Ovary (tissue), 9 donors: ENCODE data around the gene KRT37. TPM values are rescaled to one million over a fixed set of nuclear protein-coding genes. Genes with fewer than 3 reads are reported as not detected.

Experiments
- DNase-seq, 5 donors: peaks; one replicate each; pipeline ENCODE4 v3.0.0-alpha.2; 2019 to 2020
- H3K27ac ChIP-seq, 2 donors: fragments of 200-600 bp; one replicate each; pipeline versions ENCODE4 v1.5.1 to v1.8.0; 2019 to 2022
- H3K27me3 ChIP-seq: fragments of 200-600 bp; one replicate; pipeline ENCODE4 v1.8.0; 2022
- H3K36me3 ChIP-seq: fragments of 200-600 bp; sonication (generic); one replicate; pipeline ENCODE4 v1.5.1; 2019
- H3K4me1 ChIP-seq: one replicate; pipeline ENCODE4 v1.8.1; 2013; ENCODE audit warnings: mild to moderate bottlenecking, moderate library complexity; ENCODE audit not compliant: insufficient read depth
- H3K4me3 ChIP-seq: fragments of 200-600 bp; sonication (generic); one replicate; pipeline ENCODE4 v1.5.1; 2017
- H3K9me3 ChIP-seq, 2 donors: fragments of 200-600 bp in 1 of 2; sonication (generic) in 1 of 2; one replicate each; pipeline versions ENCODE4 v1.5.1 to v1.8.1; 2013 to 2019; ENCODE audit warnings: mild to moderate bottlenecking in 1 of 2, moderate library complexity in 1 of 2
- EP300 ChIP-seq: sonication (generic); formaldehyde crosslinking; IDR thresholded peaks from one replicate; pipeline ENCODE4 v1.6.1; 2017; ENCODE audit warnings: antibody characterized with exemption
- POLR2A ChIP-seq: fragments of 450-650 bp; IDR thresholded peaks from one replicate; pipeline ENCODE4 v1.6.1; 2017; ENCODE audit warnings: antibody characterized with exemption, mild to moderate bottlenecking, moderate library complexity
- WGBS, 3 donors: extraction: QIAGEN DNeasy Blood & Tissue Kit in 1 of 3; methylation state at CpG; one replicate each; pipeline versions ENCODE4 v1.1.5 to v1.1.7; 2013 to 2017; 5-methylcytosine and 5-hydroxymethylcytosine counted together
- intact Hi-C, 4 donors: fragments of 100-400 bp; cut with DNase I; formaldehyde crosslinking; loops; one replicate each; pipeline versions ENCODE4 v1.11.0 to v1.15.1; 2022 to 2023
- polyA plus RNA-seq, 2 donors: library from polyadenylated mRNA; stranded (reverse); fragments of 200-250 nt in 1 of 2; fragments of 350-450 nt in 1 of 2; fragmentation: Illumina TruSeq in 1 of 2; extraction: RNeasy Lipid Tissue Mini Kit (QIAGEN cat#74804) in 1 of 2; gene quantifications; one replicate each; pipeline ENCODE4 v1.2.3, GENCODE V29; 2013 to 2014
- total RNA-seq, 7 donors: library from RNA; depleted of rRNA in 2 of 7; stranded (reverse); fragments of >200 nt in 2 of 7; fragmentation: NEBNext Ultra II Directional in 3 of 7; extraction: Animal tissue kit (Norgen Biotek cat#: 25700) in 3 of 7; gene quantifications; one replicate each; pipeline versions ENCODE4 v1.1.0 to v1.2.4, GENCODE V29; 2016 to 2023
- TF ChIP-seq, protein P1 (sequence below), 3 donors: fragments of 450-650 bp in 2 of 3; fragments of 200-600 bp in 1 of 3; IDR thresholded peaks; one replicate each; pipeline versions ENCODE4 v1.5.1 to v1.8.0; 2016 to 2022; ENCODE audit warnings: antibody characterized with exemption in 3 of 3, mild to moderate bottlenecking in 1 of 3
- donor health status: DM: no; HTN: no; CAD: no; lungs with moderate emphysema.
- donor health status: DM: no; HTN: no; CAD: no.
- donor health status: Bipolar disorder and iron deficiency.
- donor health status: DM: yes; HTN: yes; CAD: no.
- donor health status: DM: no; HTN: no; CAD: no.
- donor health status: DM: yes; HTN: yes; CAD: no.

Gene KRT37
- total and polyA plus RNA-seq, 9 donors: not detected

DNA sequence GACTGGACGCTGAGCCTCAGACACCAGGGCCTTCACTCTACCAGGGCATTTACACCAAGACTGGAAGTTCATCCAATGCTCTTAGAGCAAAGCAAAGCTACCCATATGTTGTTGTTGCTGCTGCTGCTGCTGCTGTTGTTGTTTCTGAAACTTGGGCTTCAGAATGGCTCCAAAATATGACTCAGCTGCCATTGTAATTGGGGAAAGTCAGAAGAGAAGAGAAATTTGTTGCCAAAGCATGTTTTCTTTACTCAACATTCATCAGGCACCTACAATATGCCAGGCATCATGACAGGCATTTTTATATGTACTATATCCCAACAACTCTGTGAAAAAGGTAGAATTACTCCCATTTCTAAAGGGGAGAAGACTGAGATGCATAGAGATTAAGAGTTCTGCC lies 30.9 kb upstream of the KRT37 start:
- Histone ChIP-seq H3K36me3 (no peaks in the 10 kb centered on the region), H3K9me3 (no peaks in the 10 kb centered on the region), H3K4me3 (no peak overlapping the region), H3K4me1 (no peaks in the 10 kb centered on the region), H3K27me3 (no peaks in the 10 kb centered on the region), H3K27ac (no peak overlapping the region)
- WGBS, 3 donors: 92 to 100% (median 100%) methylated on average over 1 of the region's 1 CpG
- TF ChIP-seq, protein P1, sequence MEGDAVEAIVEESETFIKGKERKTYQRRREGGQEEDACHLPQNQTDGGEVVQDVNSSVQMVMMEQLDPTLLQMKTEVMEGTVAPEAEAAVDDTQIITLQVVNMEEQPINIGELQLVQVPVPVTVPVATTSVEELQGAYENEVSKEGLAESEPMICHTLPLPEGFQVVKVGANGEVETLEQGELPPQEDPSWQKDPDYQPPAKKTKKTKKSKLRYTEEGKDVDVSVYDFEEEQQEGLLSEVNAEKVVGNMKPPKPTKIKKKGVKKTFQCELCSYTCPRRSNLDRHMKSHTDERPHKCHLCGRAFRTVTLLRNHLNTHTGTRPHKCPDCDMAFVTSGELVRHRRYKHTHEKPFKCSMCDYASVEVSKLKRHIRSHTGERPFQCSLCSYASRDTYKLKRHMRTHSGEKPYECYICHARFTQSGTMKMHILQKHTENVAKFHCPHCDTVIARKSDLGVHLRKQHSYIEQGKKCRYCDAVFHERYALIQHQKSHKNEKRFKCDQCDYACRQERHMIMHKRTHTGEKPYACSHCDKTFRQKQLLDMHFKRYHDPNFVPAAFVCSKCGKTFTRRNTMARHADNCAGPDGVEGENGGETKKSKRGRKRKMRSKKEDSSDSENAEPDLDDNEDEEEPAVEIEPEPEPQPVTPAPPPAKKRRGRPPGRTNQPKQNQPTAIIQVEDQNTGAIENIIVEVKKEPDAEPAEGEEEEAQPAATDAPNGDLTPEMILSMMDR (IDR thresholded peaks at IDR 0.05): no peak
- TF ChIP-seq EP300: no peak
- no peak for TF ChIP-seq POLR2A
- intact Hi-C loops: no loop called here
- no peak for DNase-seq

DNA sequence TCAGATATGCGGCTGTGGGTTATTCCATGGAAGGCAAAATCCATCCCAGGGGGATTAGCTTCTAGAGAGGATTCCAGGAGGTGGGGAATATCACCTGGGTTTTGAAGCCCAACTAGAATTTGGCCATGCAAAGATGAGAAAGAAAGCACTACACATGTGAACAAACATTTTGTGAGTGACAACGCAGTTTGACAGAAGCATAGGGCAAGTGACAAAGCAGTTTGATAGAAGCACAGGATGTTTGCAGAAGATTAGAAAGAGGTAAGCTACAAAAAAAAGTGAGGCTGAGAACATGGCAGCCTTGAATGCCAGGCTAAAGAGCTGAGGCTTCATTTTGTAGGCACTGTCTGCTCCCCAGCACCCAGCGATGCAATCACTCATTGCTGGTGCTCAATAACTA lies 28.7 kb upstream of the KRT37 start:
- 96 to 98% (median 97%) methylated on average over 3 of the region's 3 CpGs for whole genome bisulfite sequencing, 3 donors
- Histone ChIP-seq H3K27me3 (no peaks in the 10 kb centered on the region), H3K9me3 (no peaks in the 10 kb centered on the region), H3K27ac (no peak overlapping the region), H3K36me3 (no peaks in the 10 kb centered on the region), H3K4me1 (no peaks in the 10 kb centered on the region), H3K4me3 (no peak overlapping the region)
- intact Hi-C loops: no loop called here
- DNase-seq: no peak
- TF ChIP-seq POLR2A (no peak), EP300 (no peak)
- TF ChIP-seq, protein P1 (IDR thresholded peaks at IDR 0.05): no peak

DNA sequence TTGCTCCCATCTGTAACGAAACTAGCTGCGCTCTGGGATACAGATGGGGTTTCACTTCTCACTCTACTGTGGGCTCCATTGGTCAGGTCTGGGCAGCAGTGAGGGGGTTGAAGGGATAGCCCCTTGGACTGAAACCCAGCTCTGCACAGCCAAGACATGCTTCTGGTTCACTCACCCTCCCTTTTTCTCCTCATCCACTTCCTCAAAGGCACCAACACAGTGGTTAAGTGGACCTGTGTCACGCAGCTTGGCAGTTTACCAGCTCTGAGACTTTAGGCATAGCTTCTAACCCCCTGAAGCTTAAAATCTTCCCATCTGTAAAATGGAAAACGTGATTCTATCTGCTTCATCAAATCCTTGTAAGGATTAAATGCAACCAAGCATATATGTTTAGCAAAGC lies 27.9 kb upstream of the KRT37 start:
- WGBS, 3 donors: 67 to 80% (median 77%) methylated on average over 4 of the region's 4 CpGs

DNA sequence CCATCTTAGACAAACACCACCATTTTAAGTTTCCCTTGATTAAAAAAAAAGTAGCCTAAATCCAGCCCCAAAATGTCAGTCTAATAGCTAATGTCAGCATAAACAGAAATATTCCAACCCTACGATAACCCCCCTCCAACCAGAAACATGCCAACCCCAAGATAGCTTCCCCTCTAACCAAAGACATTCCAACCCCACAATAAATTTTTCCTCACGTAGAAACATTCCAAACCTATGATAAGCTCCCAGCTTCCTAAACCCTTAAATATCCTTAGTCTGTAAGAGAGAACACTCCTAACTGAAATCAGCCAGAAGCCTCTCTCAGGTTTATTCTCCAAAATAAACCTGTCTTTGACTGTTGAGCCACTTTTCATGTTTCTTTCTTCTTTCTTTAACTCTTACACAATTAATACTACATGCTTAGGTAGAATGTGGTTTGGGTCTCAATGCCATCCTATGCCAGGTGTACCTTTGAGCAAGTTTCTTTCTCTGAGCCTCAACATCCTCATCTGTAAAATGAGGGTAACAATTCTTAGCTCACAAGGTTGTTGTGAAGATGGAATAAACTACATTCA lies 26.9 kb upstream of the KRT37 start:
- Histone ChIP-seq H3K9me3 (no peaks in the 10 kb centered on the region), H3K27me3 (no peaks in the 10 kb centered on the region), H3K36me3 (no peaks in the 10 kb centered on the region), H3K27ac (no peak overlapping the region), H3K4me3 (no peak overlapping the region), H3K4me1 (peaks cover 2% of the 10 kb centered on the region)
- 14 to 24% (median 22%) methylated on average over 2 of the region's 2 CpGs for WGBS, 3 donors
- no peak for DNase-seq
- TF ChIP-seq POLR2A (no peak), EP300 (no peak)
- TF ChIP-seq, protein P1 (IDR thresholded peaks at IDR 0.05): no peak
- intact Hi-C loops: no loop called here

More for the DNA sequence above, 27.9 kb upstream of the KRT37 start:
- Histone ChIP-seq H3K4me1 (no peaks in the 10 kb centered on the region), H3K27me3 (no peaks in the 10 kb centered on the region), H3K27ac (no peak overlapping the region), H3K9me3 (no peaks in the 10 kb centered on the region), H3K36me3 (no peaks in the 10 kb centered on the region), H3K4me3 (no peak overlapping the region)
- intact Hi-C loops: no loop called here
- TF ChIP-seq EP300 (no peak), POLR2A (no peak)
- TF ChIP-seq, protein P1 (IDR thresholded peaks at IDR 0.05): no peak
- DNase-seq: no peak
